Thymus (tissue), 11 donors: ENCODE data around the gene LRRC8E. TPM values are rescaled to one million over a fixed set of nuclear protein-coding genes. Genes with fewer than 3 reads are reported as not detected.
"Not testable (repeated sequence)": the region's sequence is repeated elsewhere in the genome, so short reads cannot be mapped to it uniquely, and the experiment has no call there.

Source experiments
- DNase-seq, 9 donors: peaks; one replicate each; pipeline ENCODE4 v3.0.0-alpha.2; 2013; ENCODE audit warnings: low spot score in 9 of 9, low read depth in 6 of 9, missing footprints in 1 of 9
- H3K27ac ChIP-seq, 2 donors: one replicate each; pipeline ENCODE4 v1.5.1; 2013; ENCODE audit warnings: control low read depth in 1 of 2, low read depth in 1 of 2, low read length in 1 of 2, mild to moderate bottlenecking in 1 of 2, moderate library complexity in 1 of 2
- H3K27me3 ChIP-seq, 2 donors: one replicate each; pipeline ENCODE4 v1.5.1; 2013; ENCODE audit warnings: low read length in 1 of 2; ENCODE audit not compliant: control insufficient read depth in 2 of 2, insufficient read depth in 1 of 2
- H3K36me3 ChIP-seq, 2 donors: one replicate each; pipeline ENCODE4 v1.5.1; 2013; ENCODE audit warnings: low read length in 1 of 2, mild to moderate bottlenecking in 1 of 2, moderate library complexity in 1 of 2; ENCODE audit not compliant: control insufficient read depth in 2 of 2, insufficient read depth in 2 of 2
- H3K4me1 ChIP-seq, 2 donors: one replicate each; pipeline ENCODE4 v1.5.1; 2013; ENCODE audit warnings: low read length in 2 of 2; ENCODE audit not compliant: control insufficient read depth in 2 of 2, insufficient read depth in 2 of 2
- H3K4me3 ChIP-seq, 2 donors: one replicate each; pipeline ENCODE4 v1.5.1; 2013; ENCODE audit warnings: low read length in 2 of 2, control low read depth in 1 of 2, mild to moderate bottlenecking in 1 of 2
- H3K9me3 ChIP-seq, 2 donors: one replicate each; pipeline ENCODE4 v1.5.1; 2013; ENCODE audit warnings: low read length in 1 of 2, mild to moderate bottlenecking in 1 of 2; ENCODE audit not compliant: control insufficient read depth in 2 of 2, insufficient read depth in 1 of 2
- WGBS: extraction: QIAGEN DNeasy Blood & Tissue Kit; methylation state at CpG from one replicate; pipeline ENCODE4 v1.1.7; 2013; 5-methylcytosine and 5-hydroxymethylcytosine counted together
- polyA plus RNA-seq: library from polyadenylated mRNA; stranded (reverse); fragments of 200-250 nt; gene quantifications from one replicate; pipeline ENCODE4 v1.2.3, GENCODE V29; 2013
- total RNA-seq: library from RNA; stranded (reverse); fragments of 120-200 nt; gene quantifications from one replicate; pipeline ENCODE4 v1.2.4, GENCODE V29; 2013
- donor health status: healthy.

LRRC8E gene
- total and polyA plus RNA-seq, 2 donors, result 0.05 to 0.27 TPM

- Histone ChIP-seq H3K36me3 (peaks cover 34 to 39% of the 10 kb centered on the region in 2 donors), H3K27me3 (peaks cover 48 to 66% of the 10 kb centered on the region in 2 donors), H3K27ac (no peak within 1 kb of the TSS), H3K9me3 (peaks cover 1 to 6% of the 10 kb centered on the region in 2 donors), H3K4me3 (no peak within 1 kb of the TSS), H3K4me1 (peaks cover 9 to 22% of the 10 kb centered on the region in 2 donors)
- DNase-seq, result no peak
- WGBS, result 92% methylated on average over 12 of the region's 12 CpGs
Observed at GRCh38 chr19:7914598-7915045, 26.3 kb downstream of the LRRC8E start, which contains the start of gene TGFBR3L. TSS of gene TGFBR3L (plus strand) at chr19:7914830.

GRCh38 chr19:7915250-7916102, 27.2 kb downstream of the LRRC8E start:
- H3K27me3 ChIP-seq, result peaks cover 48 to 71% of the 10 kb centered on the region in 2 donors
- 55% methylated on average over 24 of the region's 24 CpGs for WGBS
- H3K4me1 ChIP-seq, result peaks cover 13 to 27% of the 10 kb centered on the region in 2 donors
- DNase-seq, result no peak
- peak overlapping the region in 1 of 2 donors; percentile 44 for H3K4me3 ChIP-seq
- H3K36me3 ChIP-seq, result peaks cover 27 to 30% of the 10 kb centered on the region in 2 donors
- H3K9me3 ChIP-seq, result peaks cover 1 to 6% of the 10 kb centered on the region in 2 donors
- H3K27ac ChIP-seq, result no peak overlapping the region

GRCh38 chr19:7916103-7916954, 28.0 kb downstream of the LRRC8E start:
- Histone ChIP-seq H3K27me3 (peaks cover 48 to 71% of the 10 kb centered on the region in 2 donors), H3K36me3 (peaks cover 18 to 22% of the 10 kb centered on the region in 2 donors), H3K9me3 (peaks cover 1 to 6% of the 10 kb centered on the region in 2 donors), H3K4me3 (peak overlapping the region in 1 of 2 donors; percentile 44), H3K27ac (no peak overlapping the region), H3K4me1 (peaks cover 19 to 33% of the 10 kb centered on the region in 2 donors)
- WGBS, result 2% methylated on average over 104 of the region's 104 CpGs
- peak in 1 of 9 donors; percentile 47 for DNase-seq

- peaks cover 48 to 71% of the 10 kb centered on the region in 2 donors for H3K27me3 ChIP-seq
- H3K4me3 ChIP-seq, result peak overlapping the region in 1 of 2 donors; percentile 44
- 7% methylated on average over 12 of the region's 12 CpGs for WGBS
- no peak overlapping the region for H3K27ac ChIP-seq
- H3K36me3 ChIP-seq, result peaks cover 15 to 18% of the 10 kb centered on the region in 2 donors
- H3K4me1 ChIP-seq, result peaks cover 20 to 37% of the 10 kb centered on the region in 2 donors
- DNase-seq, result no peak
- H3K9me3 ChIP-seq, result peaks cover 1 to 6% of the 10 kb centered on the region in 2 donors
Observed at GRCh38 chr19:7916955-7917266, 28.6 kb downstream of the LRRC8E start.

- Histone ChIP-seq H3K27me3 (peaks cover 48 to 71% of the 10 kb centered on the region in 2 donors), H3K36me3 (peaks cover 16 to 18% of the 10 kb centered on the region in 2 donors), H3K9me3 (peaks cover 0 to 6% of the 10 kb centered on the region in 2 donors), H3K4me1 (peaks cover 20 to 37% of the 10 kb centered on the region in 2 donors), H3K4me3 (peak overlapping the region in 1 of 2 donors; percentile 44), H3K27ac (no peak overlapping the region)
- WGBS, result 2% methylated on average over 71 of the region's 71 CpGs
- DNase-seq, result peak in 2 of 9 donors; percentile 39 to 51
Observed at GRCh38 chr19:7917267-7918061, 29.2 kb downstream of the LRRC8E start.

GRCh38 chr19:7918062-7918614, 29.8 kb downstream of the LRRC8E start:
- DNase-seq, H3K9me3 ChIP-seq, H3K27ac ChIP-seq: not testable (repeated sequence)
- Histone ChIP-seq H3K27me3 (peaks cover 48 to 67% of the 10 kb centered on the region in 2 donors), H3K36me3 (peaks cover 16 to 17% of the 10 kb centered on the region in 2 donors), H3K4me3 (peak overlapping the region in 1 of 2 donors; percentile 14), H3K4me1 (peaks cover 20 to 37% of the 10 kb centered on the region in 2 donors)
- 28% methylated on average over 29 of the region's 29 CpGs for WGBS

GRCh38 chr19:7918615-7919421, 30.5 kb downstream of the LRRC8E start:
- no peak overlapping the region for H3K27ac ChIP-seq
- no peak overlapping the region for H3K4me3 ChIP-seq
- H3K27me3 ChIP-seq, result peaks cover 48 to 62% of the 10 kb centered on the region in 2 donors
- WGBS, result 47% methylated on average over 42 of the region's 42 CpGs
- peaks cover 20 to 37% of the 10 kb centered on the region in 2 donors for H3K4me1 ChIP-seq
- peaks cover 0 to 6% of the 10 kb centered on the region in 2 donors for H3K9me3 ChIP-seq
- H3K36me3 ChIP-seq, result peaks cover 14 to 15% of the 10 kb centered on the region in 2 donors
- DNase-seq, result no peak
